ENCODE measurements around the gene NUP85.
"Not testable (repeated sequence)": the region's sequence is repeated elsewhere in the genome, so short reads cannot be mapped to it uniquely, and the experiment has no call there.

Gene NUP85

DNA sequence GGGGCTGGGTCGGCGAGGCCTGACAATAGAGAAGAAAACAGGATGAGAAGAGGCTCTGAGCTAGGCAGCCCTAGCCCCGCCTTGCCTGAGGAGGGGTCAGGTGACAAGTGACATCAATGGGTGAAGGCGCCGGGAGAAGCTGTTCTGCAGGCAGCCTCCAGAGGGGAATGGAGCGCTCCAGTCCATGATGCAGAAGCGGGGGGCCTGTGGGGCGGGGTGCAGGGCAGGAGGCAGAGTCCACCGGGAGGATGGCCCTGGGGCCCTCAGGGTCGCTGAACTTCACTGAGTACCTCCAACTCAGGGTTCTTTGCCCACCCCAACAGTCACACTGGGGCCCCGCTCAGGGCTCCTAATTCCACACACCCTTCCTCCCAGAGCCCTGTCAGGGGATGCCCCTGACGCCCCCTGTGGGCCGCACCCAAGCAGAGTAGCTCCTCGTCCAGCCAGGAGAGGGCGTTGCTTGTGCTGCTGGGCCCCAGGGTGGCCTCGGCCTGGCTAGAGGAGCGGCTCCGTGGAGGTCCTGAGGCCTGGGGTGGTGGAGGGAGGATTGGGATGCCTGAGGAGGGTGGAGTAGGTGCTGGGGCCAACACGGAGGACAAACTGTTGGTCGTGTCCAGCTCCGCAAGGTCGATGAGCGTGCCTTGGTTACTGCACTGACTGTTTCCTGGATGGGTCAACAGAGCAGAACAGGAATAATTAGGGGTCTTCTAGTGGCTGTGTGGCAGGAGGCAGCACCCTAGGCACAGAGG is 35.1 kb downstream of the NUP85 start:
- in situ Hi-C loops (cut with MboI; ENCODE audit: low sequenced_read_pairs) = no loop called here

GRCh38 chr17:75241143-75241430 is 35.6 kb downstream of the NUP85 start:
- in situ Hi-C loops (cut with MboI; ENCODE audit: low sequenced_read_pairs) = no loop called here

DNA sequence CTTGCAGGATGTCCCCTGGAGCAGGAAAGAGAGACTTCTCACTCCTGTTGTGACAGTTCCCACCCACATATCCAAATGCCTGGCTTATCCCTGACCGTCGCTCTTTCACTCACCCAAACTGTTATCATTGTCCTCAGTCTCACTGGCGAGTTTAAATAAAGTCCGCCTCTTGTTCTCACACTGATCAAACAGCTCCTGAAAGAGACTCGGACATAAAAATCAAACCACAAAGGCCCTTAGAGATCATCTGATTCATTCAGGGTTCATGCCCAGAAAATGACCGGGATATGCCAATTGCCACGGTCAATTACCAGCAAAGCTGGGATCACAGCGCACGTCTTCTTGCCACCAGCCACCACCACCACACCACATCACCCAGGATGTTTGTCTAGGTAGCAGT is 36.0 kb downstream of the NUP85 start:
- in situ Hi-C loops (cut with MboI; ENCODE audit: low sequenced_read_pairs) = no loop called here

DNA sequence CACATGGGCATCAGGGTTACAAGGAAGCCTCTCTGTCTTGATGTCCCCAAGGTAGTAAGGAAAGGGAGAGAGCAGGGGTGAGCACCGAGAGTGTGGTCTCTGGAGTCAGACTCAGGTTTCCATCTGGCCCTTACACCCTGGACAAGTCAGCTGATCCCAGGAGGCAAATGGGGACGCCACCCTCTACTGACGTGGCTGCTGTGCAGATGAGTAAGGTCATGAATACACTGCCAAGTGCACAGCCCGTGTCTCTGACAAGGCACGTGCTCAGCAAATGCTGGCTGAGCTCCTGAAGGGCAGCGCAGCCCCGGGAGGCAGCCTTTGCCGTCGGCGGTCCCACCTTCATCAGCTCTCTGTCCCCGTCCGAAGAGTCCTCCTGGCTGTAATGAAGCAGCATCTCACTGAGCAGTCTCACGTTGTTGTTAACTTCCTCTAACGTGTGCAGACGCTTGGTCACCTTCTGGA is 36.5 kb downstream of the NUP85 start:
- in situ Hi-C loops (cut with MboI; ENCODE audit: low sequenced_read_pairs) = no loop called here

DNA sequence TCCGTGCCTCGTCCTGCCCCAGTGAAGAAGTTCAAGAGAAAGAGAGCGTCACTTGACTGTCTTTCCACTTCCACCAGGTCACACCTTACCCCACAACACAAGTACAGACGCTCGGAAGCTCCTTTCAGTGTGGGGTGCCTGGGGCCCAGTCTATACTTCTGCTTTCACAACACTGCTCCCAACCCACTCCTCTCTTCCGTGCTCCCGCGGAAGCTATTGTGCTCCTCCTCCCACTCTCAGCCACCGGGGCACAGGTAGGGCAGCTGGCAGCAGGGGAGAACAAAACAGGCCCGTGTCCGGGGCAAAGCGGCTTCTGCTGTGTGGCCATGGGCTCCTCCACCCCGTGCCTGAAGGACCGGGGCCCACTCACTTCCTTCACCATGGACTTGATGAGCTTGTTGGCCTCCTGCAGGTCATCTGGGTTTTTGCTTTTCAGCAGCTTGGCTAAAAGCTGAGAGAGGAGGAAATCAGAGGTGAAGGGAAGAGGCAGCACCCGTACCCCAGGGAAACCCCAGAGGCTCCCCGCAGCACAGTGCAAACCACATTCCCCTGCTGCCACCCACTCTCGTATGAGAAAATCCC is 37.1 kb downstream of the NUP85 start:
- in situ Hi-C loops (cut with MboI; ENCODE audit: low sequenced_read_pairs) = no loop called here

GRCh38 chr17:75244133-75244866 is 38.8 kb downstream of the NUP85 start:
- in situ Hi-C loops (cut with MboI; ENCODE audit: low sequenced_read_pairs) = no loop called here

DNA sequence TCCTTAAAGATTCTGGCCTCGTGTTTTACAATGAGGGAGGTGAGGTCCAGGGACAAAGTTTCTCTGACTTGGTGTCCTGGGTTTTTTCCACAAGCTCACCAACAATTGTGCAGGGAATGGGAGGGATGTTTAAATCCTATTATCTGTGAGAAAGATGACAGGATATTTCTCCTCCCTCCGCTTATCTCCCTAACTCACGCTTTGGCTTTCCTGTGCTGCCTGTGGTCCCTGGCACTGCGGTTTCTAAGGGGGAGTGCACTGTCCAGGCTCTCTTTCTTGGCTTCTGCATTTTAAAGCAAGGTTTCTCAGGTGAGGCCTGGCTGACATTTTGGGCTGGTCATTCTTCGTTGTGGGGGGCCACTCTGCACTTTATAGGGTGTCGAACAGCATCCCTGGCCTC is 39.5 kb downstream of the NUP85 start:
- in situ Hi-C loops (cut with MboI; ENCODE audit: low sequenced_read_pairs) = no loop called here

- in situ Hi-C loops (cut with MboI; ENCODE audit: low sequenced_read_pairs) = no loop called here
Measured at GRCh38 chr17:75246404-75246803, 40.9 kb downstream of the NUP85 start.

GRCh38 chr17:75249564-75249963 is 44.1 kb downstream of the NUP85 start:
- in situ Hi-C loops (cut with MboI; ENCODE audit: low sequenced_read_pairs) = no loop called here

DNA sequence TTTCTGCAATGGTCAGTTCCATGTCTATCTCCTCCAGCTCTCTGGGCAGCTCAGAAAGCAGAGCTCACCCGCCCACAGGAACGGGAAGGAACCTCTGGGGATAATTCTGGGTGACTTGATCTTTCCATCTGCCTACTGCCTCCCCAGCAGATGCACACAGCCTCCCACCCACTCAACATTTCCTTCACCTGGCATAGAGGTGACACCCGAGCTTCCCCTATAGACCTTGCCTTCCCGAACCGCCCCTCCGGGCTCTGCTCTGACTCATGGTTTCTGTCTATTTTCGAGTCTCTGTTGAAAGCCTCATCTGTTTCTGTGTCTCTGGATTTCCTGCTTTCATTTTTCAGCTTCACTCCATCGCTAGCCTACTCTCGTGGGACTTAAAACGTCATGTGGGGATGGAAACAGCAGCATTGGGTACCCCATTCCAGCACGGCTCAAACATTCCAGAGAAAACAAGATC is 44.6 kb downstream of the NUP85 start:
- in situ Hi-C loops (cut with MboI; ENCODE audit: low sequenced_read_pairs) = no loop called here

GRCh38 chr17:75252039-75252816 is 46.7 kb downstream of the NUP85 start:
- in situ Hi-C loops (cut with MboI; ENCODE audit: low sequenced_read_pairs) = no loop called here

DNA sequence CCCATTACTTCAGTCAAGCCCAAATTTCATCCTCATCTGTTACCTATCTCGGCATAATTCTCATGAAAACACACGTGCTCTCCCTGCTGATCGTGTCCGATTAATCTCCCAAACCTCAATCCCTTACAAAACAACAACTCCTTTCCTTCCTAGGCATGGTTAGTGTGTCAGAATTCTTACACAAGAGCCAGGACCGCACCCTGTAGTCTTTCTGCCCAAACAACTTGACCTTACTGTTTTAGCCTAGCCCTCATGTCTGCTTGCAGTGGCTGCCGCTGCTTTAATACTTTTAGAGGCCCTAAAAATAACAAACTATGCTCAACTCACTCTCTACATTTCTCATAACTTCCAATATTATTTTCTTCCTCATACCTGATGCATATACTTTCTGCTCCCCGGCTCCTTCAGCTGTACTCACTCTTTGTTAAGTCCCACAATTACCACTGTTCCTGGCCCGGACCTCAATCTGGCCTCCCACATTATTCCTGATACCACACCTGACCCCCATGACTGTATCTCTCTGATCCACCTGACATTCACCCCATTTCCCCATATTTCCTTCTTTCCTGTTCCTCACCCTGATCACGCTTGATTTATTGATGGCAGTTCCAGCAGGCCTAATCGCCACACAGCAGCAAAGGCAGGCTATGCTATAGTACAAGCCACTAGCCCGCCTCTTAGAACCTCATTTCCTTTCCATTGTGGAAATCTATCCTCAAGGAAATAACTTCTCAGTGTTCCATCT is 50.6 kb downstream of the NUP85 start:
- in situ Hi-C loops (cut with MboI; ENCODE audit: low sequenced_read_pairs) = not testable (repeated sequence)

DNA sequence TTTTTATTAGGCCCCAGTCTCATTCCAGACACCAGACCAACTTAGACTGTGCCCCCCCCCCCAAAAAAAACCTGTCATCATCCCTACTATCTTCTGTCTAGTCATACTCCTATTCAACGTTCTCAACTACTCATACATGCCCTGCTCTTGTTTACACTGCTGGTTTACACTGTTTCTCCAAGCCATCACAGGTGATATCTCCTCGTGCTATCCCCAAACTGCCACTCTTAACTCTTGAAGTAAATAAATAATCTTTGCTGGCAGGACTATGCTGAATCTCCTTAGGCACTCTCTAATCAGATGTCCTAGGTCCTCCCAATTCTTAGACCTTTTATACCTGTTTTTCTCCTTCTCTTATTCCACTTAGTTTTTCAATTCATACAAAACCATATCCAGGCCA is 51.7 kb downstream of the NUP85 start:
- in situ Hi-C loops (cut with MboI; ENCODE audit: low sequenced_read_pairs) = not testable (repeated sequence)

DNA sequence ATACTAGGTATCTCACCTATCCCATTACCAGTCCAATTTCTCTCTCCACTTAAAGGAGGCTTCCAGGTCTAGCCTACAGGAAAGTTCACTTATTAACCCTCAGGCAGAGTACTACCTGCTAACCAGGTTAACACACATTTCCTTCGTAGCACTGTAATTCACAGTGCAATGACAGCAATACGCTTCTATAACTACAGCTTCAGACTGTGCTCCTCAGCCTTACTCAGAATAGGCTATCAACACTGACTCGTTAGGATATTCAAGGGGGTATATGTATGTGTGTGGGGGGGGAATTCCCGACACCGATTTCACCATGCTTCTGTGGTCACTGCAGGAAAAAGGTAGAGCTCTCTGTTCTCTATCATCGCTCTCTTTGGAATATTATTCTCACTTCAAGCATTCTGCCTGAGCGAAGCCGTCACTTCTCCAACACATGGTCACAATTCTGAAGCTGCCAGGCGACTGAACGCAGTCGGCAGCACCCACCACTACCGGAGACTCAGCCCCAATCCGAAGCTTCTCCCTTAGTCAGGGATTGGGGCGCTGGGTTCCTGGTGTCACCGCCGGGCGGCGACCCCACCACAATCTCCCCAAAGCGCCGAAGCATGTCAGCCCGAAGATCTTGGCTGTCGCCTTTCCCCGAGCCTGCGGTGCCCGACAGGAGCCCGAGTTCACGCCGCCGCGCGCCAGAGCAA is 55.3 kb downstream of the NUP85 start:
- in situ Hi-C loops (cut with MboI; ENCODE audit: low sequenced_read_pairs) = no loop called here

DNA sequence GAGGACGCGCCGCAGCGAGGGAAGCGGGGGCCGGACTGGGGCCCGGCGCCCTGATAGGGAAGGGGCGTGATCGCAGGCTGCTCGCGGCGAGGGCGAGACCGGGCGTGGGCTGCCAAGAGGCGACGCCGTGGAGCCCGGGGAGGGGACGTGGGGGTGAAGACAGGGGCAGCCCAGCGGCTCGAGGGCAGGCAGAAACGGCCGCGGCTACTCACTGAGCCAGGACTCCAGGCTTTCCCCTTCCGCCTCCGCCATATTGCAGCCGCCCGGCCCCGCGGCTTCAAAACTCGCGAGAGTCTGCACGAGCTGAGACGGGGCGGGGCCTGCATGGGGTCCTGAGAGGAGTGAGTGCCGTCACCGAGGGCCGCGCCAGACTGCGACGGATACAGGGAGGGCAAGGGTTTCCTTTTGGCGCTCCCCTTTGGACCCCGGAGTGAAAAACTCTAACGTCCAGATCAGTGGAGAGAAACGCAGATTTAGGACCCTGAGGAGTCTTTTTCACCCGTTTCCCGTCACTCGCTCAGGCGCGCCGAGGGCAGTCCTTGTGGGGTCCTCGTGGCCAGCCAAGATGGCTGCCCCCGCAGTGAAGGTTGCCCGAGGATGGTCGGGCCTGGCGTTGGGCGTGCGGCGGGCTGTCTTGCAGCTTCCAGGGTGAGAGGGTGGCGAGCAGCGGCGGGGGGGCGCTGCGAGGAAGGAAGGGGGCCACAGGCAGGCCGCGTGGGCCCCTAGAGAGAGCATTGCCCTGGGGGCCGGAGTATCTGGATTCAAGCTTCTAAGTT is 56.0 kb downstream of the NUP85 start, which contains the start of the genes GGA3 and MRPS7:
Gene GGA3, minus strand, starts transcription at position 271 of the 776 bp plus-strand sequence. Its CDS starts 19 bp downstream, at position 252.
Gene MRPS7, plus strand, starts transcription at position 544 of the 776 bp plus-strand sequence. Its CDS starts 22 bp downstream, at position 566.
- in situ Hi-C loops (cut with MboI; ENCODE audit: low sequenced_read_pairs) = no loop called here

DNA sequence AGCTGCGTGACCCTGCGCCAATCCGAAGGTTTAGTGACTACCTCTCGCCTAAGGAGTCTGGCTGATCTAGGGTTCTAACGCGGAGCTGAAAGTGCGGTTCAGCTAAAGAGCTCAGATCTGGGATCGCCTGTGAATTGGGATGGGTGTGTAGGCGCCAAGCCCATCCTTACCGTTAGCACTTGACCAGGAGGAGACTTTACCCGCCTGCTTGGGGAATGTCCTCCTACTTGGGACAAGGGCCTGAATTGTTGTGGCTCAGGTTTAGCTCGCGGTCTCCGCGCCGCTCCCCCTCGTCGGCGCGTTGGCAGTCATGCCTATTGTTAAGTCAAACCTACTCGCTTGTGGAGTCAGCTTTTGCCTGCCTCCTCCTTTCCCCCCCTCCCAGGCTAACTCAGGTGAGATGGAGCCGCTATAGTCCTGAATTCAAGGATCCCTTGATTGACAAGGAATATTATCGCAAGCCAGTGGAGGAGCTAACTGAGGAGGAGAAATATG is 56.7 kb downstream of the NUP85 start:
- in situ Hi-C loops (cut with MboI; ENCODE audit: low sequenced_read_pairs) = no loop called here

DNA sequence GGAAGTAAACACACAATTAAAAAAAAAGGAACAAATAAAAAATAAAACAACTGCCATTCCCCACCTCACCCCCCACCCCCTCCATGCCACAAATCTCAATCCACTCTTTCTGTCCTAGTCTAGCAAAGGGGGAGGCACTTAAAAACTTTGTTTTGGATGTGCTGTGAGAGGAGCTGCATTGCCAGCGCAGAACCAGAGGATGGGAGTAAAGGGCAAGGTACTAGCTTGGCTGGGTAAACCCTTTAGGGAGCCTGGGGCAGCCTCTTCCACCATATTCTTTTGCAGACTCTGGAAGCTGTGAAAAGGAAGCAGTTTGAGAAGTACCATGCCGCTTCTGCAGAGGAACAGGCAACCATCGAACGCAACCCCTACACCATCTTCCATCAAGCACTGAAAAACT is 57.6 kb downstream of the NUP85 start:
- in situ Hi-C loops (cut with MboI; ENCODE audit: low sequenced_read_pairs) = no loop called here

DNA sequence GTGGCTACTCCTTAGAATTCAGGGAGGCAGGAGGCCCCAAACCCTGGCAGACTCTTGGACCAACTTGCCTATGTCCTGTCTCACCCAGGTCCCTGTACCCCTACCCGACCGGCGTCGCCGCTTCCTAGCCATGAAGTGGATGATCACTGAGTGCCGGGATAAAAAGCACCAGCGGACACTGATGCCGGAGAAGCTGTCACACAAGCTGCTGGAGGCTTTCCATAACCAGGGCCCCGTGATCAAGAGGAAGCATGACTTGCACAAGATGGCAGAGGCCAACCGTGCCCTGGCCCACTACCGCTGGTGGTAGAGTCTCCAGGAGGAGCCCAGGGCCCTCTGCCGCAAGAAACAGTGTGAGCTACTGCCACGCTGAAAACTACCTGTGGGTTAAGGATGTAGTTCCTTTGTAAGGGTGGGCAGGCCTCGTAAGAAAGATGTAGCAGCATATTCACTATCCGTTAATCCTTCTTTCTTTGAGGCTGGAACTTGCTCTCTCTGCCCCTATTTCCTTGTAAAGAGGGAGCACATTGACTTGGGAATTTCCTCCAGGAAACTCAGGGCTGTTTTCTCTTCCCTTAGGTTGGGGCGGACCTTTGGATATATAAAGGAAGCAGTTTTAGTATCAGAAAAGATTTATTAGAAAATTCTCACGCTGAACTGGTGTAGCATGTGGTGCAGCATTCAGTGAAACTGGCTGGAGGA is 60.3 kb downstream of the NUP85 start:
- in situ Hi-C loops (cut with MboI; ENCODE audit: low sequenced_read_pairs) = no loop called here

Measured in hTERT RPE-1 (cell line).